Caco-2 (cell line): ENCODE results near the gene TRAPPC2L. TPM values are rescaled to one million over a fixed set of nuclear protein-coding genes. Genes with fewer than 3 reads are reported as not detected.
A peak's percentile ranks its signal among the peaks of the same experiment; 100 is the strongest.

Source experiments
- BruUV-seq: library from RNA; stranded (reverse); fragments of 400-500 nt; replicated peaks from 2 replicates; lab custom pipeline; 2021; lab: Mats Ljungman, UMichigan
- CTCF ChIA-PET: fragments of 300-600 bp; sonication (Branson Sonifier 250); formaldehyde crosslinking; loops from one replicate; lab custom pipeline; 2022; ENCODE audit warnings: antibody characterized with exemption; lab: Charles Lee
- POLR2A ChIA-PET: fragments of 300-600 bp; sonication (Branson Sonifier 250); formaldehyde crosslinking; loops from one replicate; lab custom pipeline; 2022; ENCODE audit warnings: antibody characterized with exemption; lab: Charles Lee
- DNase-seq, 2 experiments: peaks; one replicate each; pipeline versions ENCODE4 v3.0.0 to v3.0.0-alpha.2; 2020 to 2022
- H3K27me3 ChIP-seq: replicated peaks from 2 replicates; pipeline ENCODE4 v1.6.0; 2011; ENCODE audit warnings: low read length; ENCODE audit not compliant: control insufficient read depth, insufficient read depth
- H3K36me3 ChIP-seq: 2 replicates; pipeline ENCODE4 v1.5.1; 2011; ENCODE audit warnings: low read length; ENCODE audit not compliant: control insufficient read depth, insufficient read depth
- H3K4me1 ChIP-seq: fragments of 250-450 bp; sonication (Bioruptor Pico); 2 replicates; pipeline ENCODE4 v1.5.1; 2020; ENCODE audit warnings: mild to moderate bottlenecking
- H3K4me3 ChIP-seq: 2 replicates; pipeline ENCODE4 v1.5.1; 2011; ENCODE audit warnings: low read depth, mild to moderate bottlenecking, control low read depth, low read length
- H3K9me3 ChIP-seq: fragments of 250-450 bp; sonication (Bioruptor Pico); 2 replicates; pipeline ENCODE4 v1.5.1; 2020; ENCODE audit warnings: mild to moderate bottlenecking, moderate library complexity
- H3K27ac Mint-ChIP-seq: one replicate; pipeline ENCODE4 v1.8.0; 2022; ENCODE audit warnings: mixed read lengths; ENCODE audit not compliant: unreplicated experiment
- H3K27me3 Mint-ChIP-seq: one replicate; pipeline ENCODE4 v1.8.0; 2022; ENCODE audit warnings: mixed read lengths; ENCODE audit not compliant: insufficient read depth, unreplicated experiment
- H3K36me3 Mint-ChIP-seq: one replicate; pipeline ENCODE4 v1.8.0; 2022; ENCODE audit warnings: mild to moderate bottlenecking, mixed read lengths; ENCODE audit not compliant: insufficient read depth, unreplicated experiment
- H3K4me1 Mint-ChIP-seq: one replicate; pipeline ENCODE4 v1.8.0; 2022; ENCODE audit warnings: low read depth, mixed read lengths; ENCODE audit not compliant: unreplicated experiment
- H3K4me3 Mint-ChIP-seq: one replicate; pipeline ENCODE4 v1.8.0; 2022; ENCODE audit warnings: mild to moderate bottlenecking, moderate library complexity, mixed read lengths; ENCODE audit not compliant: unreplicated experiment
- H3K9me3 Mint-ChIP-seq: one replicate; pipeline ENCODE4 v1.8.0; 2022; ENCODE audit warnings: mixed read lengths; ENCODE audit not compliant: unreplicated experiment
- intact Hi-C: fragments of 100-400 bp; cut with micrococcal nuclease; formaldehyde crosslinking; loops from one replicate; pipeline ENCODE4 v1.10.0; 2022; ENCODE audit not compliant: unreplicated experiment
- total RNA-seq: library from RNA; stranded (reverse); gene quantifications from 2 replicates; pipeline ENCODE4 v1.2.3, GENCODE V29; 2022
- TF ChIP-seq, protein P1 (sequence below), 2 experiments: fragments of 200-600 bp in 1 of 2; IDR thresholded peaks; 1 replicate in 1 of 2; 2 replicates in 1 of 2; pipeline versions ENCODE4 v1.5.1 to v1.8.0; 2011 to 2022; ENCODE audit warnings: antibody characterized with exemption in 1 of 2, control low read depth in 1 of 2, inconsistent platforms in 1 of 2, low read depth in 1 of 2, low read length in 1 of 2, mild to moderate bottlenecking in 1 of 2, moderate library complexity in 1 of 2; ENCODE audit not compliant: insufficient read depth in 1 of 2, severe bottlenecking in 1 of 2, unreplicated experiment in 1 of 2

TRAPPC2L gene
- total RNA-seq, 1 experiment from 2014 or later, result 179 TPM

DNA sequence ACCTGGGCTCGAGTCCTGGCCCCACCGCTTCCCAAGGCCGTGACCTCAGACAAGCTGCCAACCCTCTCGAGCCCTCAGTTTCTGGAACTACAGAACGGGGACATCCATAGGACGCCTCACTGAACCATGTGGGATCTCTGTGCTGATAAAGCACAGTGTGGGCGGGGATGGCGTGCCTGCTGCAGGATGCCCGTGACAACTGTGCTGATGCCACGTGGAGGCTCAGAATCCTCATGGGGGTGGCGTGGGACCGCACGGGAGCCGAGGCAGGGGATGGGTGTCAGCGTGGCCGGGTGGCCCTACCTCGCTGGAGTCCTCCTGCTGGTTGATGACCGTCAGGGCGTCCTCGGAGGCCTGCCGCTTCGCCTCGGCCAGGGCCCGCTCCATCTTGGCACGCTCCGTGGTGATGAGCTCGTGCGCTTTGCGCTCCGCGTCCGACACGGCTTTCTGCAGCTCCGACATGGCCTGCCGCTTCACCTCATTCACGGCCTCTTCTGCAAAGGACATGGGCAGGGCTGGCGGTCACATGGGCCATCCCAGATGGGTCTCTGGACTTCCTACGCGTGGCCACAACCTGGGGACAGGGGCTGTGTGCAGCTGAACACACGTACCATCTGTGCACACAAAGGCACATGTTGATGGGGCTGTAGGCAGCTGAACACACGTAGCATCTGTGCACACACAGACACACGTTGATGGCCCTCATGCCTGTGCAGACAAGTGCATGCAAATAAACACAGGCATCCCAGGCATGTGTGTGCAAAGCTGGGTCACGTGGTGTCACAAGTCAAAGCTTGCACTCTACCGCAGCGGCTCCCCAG, 22.2 kb downstream of the TRAPPC2L start:
- TF ChIP-seq, protein P1, sequence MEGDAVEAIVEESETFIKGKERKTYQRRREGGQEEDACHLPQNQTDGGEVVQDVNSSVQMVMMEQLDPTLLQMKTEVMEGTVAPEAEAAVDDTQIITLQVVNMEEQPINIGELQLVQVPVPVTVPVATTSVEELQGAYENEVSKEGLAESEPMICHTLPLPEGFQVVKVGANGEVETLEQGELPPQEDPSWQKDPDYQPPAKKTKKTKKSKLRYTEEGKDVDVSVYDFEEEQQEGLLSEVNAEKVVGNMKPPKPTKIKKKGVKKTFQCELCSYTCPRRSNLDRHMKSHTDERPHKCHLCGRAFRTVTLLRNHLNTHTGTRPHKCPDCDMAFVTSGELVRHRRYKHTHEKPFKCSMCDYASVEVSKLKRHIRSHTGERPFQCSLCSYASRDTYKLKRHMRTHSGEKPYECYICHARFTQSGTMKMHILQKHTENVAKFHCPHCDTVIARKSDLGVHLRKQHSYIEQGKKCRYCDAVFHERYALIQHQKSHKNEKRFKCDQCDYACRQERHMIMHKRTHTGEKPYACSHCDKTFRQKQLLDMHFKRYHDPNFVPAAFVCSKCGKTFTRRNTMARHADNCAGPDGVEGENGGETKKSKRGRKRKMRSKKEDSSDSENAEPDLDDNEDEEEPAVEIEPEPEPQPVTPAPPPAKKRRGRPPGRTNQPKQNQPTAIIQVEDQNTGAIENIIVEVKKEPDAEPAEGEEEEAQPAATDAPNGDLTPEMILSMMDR (IDR thresholded peaks at IDR 0.05; ENCODE audit: insufficient read depth in 1 of 2, low read depth in 1 of 2, low read length in 1 of 2, severe bottlenecking in 1 of 2, unreplicated experiment in 1 of 2), result no peak
- Histone ChIP-seq H3K4me3 (no peak overlapping the region), H3K4me1 (peaks cover 18% of the 10 kb centered on the region), H3K36me3 (no peaks in the 10 kb centered on the region), H3K9me3 (no peaks in the 10 kb centered on the region), H3K27me3 (no peaks in the 10 kb centered on the region; the same call in 1 of the 2 replicates)
- no peaks in the 10 kb centered on the region for H3K9me3 Mint-ChIP-seq
- ChIA-PET CTCF (interaction anchor here (1.5 kb wide), 1 partner anchor 21 kb away, joined by 3 read pairs; no protein-coding TSS in a partner anchor), POLR2A (no interaction called here)
- intact Hi-C loops, result no loop called here
- no peak overlapping the region for H3K4me3 Mint-ChIP-seq
- no peak overlapping the region for H3K27ac Mint-ChIP-seq
- no peaks in the 10 kb centered on the region for H3K36me3 Mint-ChIP-seq
- no TSS peak for BruUV-seq
- H3K4me1 Mint-ChIP-seq, result no peaks in the 10 kb centered on the region
- H3K27me3 Mint-ChIP-seq, result peaks cover 10% of the 10 kb centered on the region
- DNase-seq, result peak in 1 of 2 experiments; percentile 37

- BruUV-seq, result no TSS peak
- H3K9me3 Mint-ChIP-seq, result no peaks in the 10 kb centered on the region
- H3K4me3 Mint-ChIP-seq, result no peak overlapping the region
- intact Hi-C loops, result no loop called here
- H3K36me3 Mint-ChIP-seq, result no peaks in the 10 kb centered on the region
- peaks cover 10% of the 10 kb centered on the region for H3K27me3 Mint-ChIP-seq
- no peaks in the 10 kb centered on the region for H3K4me1 Mint-ChIP-seq
- H3K9me3 ChIP-seq, result no peaks in the 10 kb centered on the region
- no peak overlapping the region for H3K4me3 ChIP-seq
- ChIA-PET POLR2A (no interaction called here), CTCF (interaction anchor here (0.5 to 1.5 kb wide), 2 partner anchors 8 to 21 kb away, joined by 3 to 4 read pairs; no protein-coding TSS in a partner anchor)
- no peaks in the 10 kb centered on the region for H3K36me3 ChIP-seq
- DNase-seq, result no peak
- no peaks in the 10 kb centered on the region; the same call in 1 of the 2 replicates for H3K27me3 ChIP-seq
- TF ChIP-seq, protein P1 (IDR thresholded peaks at IDR 0.05; ENCODE audit: insufficient read depth in 1 of 2, low read depth in 1 of 2, low read length in 1 of 2, severe bottlenecking in 1 of 2, unreplicated experiment in 1 of 2), result no peak
- H3K4me1 ChIP-seq, result peaks cover 18% of the 10 kb centered on the region
- H3K27ac Mint-ChIP-seq, result no peak overlapping the region
These were observed 22.8 kb downstream of the TRAPPC2L start for GRCh38 chr16:88879788-88880055.

DNA sequence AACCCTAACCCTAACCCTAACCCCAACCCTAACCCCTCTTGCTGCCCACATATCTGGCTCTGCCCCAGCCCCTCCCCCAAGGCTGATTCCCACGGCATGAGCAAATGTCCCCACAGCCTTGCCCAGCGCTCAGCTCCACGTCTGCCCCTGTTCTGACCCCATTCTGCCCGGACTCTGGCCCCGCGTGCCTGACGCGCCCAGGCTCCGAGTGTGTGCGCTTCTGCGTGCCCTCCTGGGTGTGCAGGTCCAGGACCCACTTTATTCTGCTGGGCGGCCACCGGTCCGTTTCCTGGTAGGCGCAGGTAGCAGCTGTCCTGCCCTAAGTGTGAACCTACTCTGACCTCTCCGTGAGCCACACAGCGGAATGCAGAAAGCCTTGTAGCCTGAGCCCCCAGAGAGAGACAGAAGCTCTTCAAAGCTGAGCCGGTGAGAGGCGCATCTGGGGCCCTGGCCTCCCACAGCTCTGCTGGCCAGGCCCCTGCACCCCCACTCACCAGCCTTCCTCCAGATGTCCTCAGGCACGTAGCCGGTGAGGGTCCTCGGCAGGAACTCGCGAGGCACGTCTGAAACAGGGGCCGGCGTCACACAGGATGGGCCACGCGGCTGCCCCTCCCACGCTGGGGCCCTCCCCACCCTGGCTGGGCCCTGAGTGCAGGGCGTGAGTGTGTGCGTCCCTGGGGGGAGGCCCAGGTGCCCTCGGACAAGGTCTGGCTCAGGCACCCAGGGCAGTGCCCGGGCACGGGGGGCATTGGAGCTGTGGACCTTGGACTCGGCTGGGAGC, 23.5 kb downstream of the TRAPPC2L start:
- no peak for DNase-seq
- no peaks in the 10 kb centered on the region for H3K36me3 ChIP-seq
- CTCF ChIA-PET, result interaction anchor here (0.5 to 1.5 kb wide), 2 partner anchors 9 to 20 kb away, joined by 3 to 4 read pairs; no protein-coding TSS in a partner anchor
- H3K9me3 ChIP-seq, result no peaks in the 10 kb centered on the region
- POLR2A ChIA-PET, result no interaction called here
- Mint-ChIP-seq H3K4me1 (no peaks in the 10 kb centered on the region), H3K36me3 (no peaks in the 10 kb centered on the region), H3K9me3 (no peaks in the 10 kb centered on the region), H3K4me3 (no peak overlapping the region), H3K27ac (no peak overlapping the region), H3K27me3 (peaks cover 7% of the 10 kb centered on the region)
- intact Hi-C loops, result no loop called here
- no peak overlapping the region for H3K4me3 ChIP-seq
- no peaks in the 10 kb centered on the region; the same call in 1 of the 2 replicates for H3K27me3 ChIP-seq
- H3K4me1 ChIP-seq, result peaks cover 18% of the 10 kb centered on the region
- no TSS peak for BruUV-seq
- TF ChIP-seq, protein P1 (IDR thresholded peaks at IDR 0.05; ENCODE audit: insufficient read depth in 1 of 2, low read depth in 1 of 2, low read length in 1 of 2, severe bottlenecking in 1 of 2, unreplicated experiment in 1 of 2), result no peak
